Measurements from ENCODE around the gene HNRNPU. TPM values are rescaled to one million over a fixed set of nuclear protein-coding genes. Genes with fewer than 3 reads are reported as not detected.
A peak's percentile ranks its signal among the peaks of the same experiment; 100 is the strongest.

HNRNPU gene
- total and polyA plus RNA-seq, 2 experiments from 2014 or later = 422 to 687 TPM

DNA sequence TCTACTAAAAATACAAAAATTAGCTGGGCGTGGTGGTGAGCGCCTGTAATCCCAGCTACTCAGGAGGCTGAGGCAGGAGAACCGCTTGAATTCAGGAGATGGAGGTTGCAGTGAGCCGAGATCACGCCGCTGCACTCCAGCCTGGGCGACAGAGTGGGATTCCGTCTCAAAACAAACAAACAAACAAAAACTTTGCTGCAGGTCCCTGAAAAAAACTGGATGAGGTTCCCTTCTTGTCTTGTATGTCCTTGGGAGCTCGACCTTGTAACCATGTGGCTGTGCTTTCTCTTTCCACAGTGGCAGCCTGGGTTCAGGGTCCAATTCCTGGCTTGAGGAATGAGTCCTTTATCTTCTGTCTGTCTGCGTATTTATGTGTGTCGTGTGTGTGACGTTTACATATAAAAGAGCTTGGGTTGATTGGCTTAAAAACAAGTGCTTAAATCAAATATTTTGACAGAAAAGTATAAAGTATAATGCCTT lies 46.9 kb downstream of the HNRNPU start:
- Histone ChIP-seq H3F3A (replicated peaks; ENCODE audit: low read depth) (0 out of 2 replicates have a peak, but pooled peaks cover 8% of the 10 kb centered on the region), H2AFZ (no peak overlapping the region), H3K27me3 (ENCODE audit: insufficient read depth) (no peaks in the 10 kb centered on the region), H3K4me1 (ENCODE audit: insufficient read depth) (peaks cover 33% of the 10 kb centered on the region), H3K9me2 (ENCODE audit: insufficient read depth) (no peaks in the 10 kb centered on the region), H3K27ac (ENCODE audit: low read depth) (peak overlapping the region; percentile 94), H3K36me3 (ENCODE audit: insufficient read depth) (0 out of 2 replicates have a peak, but pooled peaks cover 4% of the 10 kb centered on the region), H3K79me2 (replicated peaks; ENCODE audit: insufficient read depth) (peaks cover 63% of the 10 kb centered on the region), H4K20me1 (replicated peaks; ENCODE audit: insufficient read depth) (no peaks in the 10 kb centered on the region), H3K4me3 (peak overlapping the region; percentile 51), H3K4me2 (peak overlapping the region; percentile 76)
- peaks cover 18% of the 10 kb centered on the region for H3K27me3 Mint-ChIP-seq (ENCODE audit: insufficient read depth, low read depth, poor library complexity)
- peak overlapping the region; percentile 69 for H3K4me3 Mint-ChIP-seq
- peak overlapping the region; percentile 66; the same call in 1 of the 2 replicates for H3K27ac Mint-ChIP-seq
- H3K4me1 Mint-ChIP-seq = peaks cover 47% of the 10 kb centered on the region
- peaks cover 5% of the 10 kb centered on the region; the same call in 2 of the 3 replicates for H3K9me3 Mint-ChIP-seq
- ATAC-seq = no peak
- peaks cover 37% of the 10 kb centered on the region for H3K36me3 Mint-ChIP-seq (ENCODE audit: low read depth)
- DNase-seq (ENCODE audit: low spot score) = no peak
- TF ChIP-seq JUNB (IDR thresholded peaks at IDR 0.05; ENCODE audit: unreplicated experiment) = no peak
- no peak for TF ChIP-seq ZNF331 (CRISPR knock-in tag; IDR thresholded peaks at IDR 0.05; ENCODE audit: low read depth)
- TF ChIP-seq, protein P1, sequence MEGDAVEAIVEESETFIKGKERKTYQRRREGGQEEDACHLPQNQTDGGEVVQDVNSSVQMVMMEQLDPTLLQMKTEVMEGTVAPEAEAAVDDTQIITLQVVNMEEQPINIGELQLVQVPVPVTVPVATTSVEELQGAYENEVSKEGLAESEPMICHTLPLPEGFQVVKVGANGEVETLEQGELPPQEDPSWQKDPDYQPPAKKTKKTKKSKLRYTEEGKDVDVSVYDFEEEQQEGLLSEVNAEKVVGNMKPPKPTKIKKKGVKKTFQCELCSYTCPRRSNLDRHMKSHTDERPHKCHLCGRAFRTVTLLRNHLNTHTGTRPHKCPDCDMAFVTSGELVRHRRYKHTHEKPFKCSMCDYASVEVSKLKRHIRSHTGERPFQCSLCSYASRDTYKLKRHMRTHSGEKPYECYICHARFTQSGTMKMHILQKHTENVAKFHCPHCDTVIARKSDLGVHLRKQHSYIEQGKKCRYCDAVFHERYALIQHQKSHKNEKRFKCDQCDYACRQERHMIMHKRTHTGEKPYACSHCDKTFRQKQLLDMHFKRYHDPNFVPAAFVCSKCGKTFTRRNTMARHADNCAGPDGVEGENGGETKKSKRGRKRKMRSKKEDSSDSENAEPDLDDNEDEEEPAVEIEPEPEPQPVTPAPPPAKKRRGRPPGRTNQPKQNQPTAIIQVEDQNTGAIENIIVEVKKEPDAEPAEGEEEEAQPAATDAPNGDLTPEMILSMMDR (conservative IDR thresholded peaks at IDR 0.05; ENCODE audit: low read depth in 2 of 2) = no peak
- no peak for TF ChIP-seq NANOG (IDR thresholded peaks at IDR 0.05; ENCODE audit: borderline replicate concordance)
- no peak for TF ChIP-seq POLR2AphosphoS5 (IDR thresholded peaks at IDR 0.05; ENCODE audit: low read depth)
- no peak for TF ChIP-seq CREB1 (CRISPR knock-in tag; IDR thresholded peaks at IDR 0.05; ENCODE audit: low read depth)
- TF ChIP-seq, protein P2, sequence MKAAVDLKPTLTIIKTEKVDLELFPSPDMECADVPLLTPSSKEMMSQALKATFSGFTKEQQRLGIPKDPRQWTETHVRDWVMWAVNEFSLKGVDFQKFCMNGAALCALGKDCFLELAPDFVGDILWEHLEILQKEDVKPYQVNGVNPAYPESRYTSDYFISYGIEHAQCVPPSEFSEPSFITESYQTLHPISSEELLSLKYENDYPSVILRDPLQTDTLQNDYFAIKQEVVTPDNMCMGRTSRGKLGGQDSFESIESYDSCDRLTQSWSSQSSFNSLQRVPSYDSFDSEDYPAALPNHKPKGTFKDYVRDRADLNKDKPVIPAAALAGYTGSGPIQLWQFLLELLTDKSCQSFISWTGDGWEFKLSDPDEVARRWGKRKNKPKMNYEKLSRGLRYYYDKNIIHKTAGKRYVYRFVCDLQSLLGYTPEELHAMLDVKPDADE (IDR thresholded peaks at IDR 0.05) = no peak
- TF ChIP-seq, protein P3, sequence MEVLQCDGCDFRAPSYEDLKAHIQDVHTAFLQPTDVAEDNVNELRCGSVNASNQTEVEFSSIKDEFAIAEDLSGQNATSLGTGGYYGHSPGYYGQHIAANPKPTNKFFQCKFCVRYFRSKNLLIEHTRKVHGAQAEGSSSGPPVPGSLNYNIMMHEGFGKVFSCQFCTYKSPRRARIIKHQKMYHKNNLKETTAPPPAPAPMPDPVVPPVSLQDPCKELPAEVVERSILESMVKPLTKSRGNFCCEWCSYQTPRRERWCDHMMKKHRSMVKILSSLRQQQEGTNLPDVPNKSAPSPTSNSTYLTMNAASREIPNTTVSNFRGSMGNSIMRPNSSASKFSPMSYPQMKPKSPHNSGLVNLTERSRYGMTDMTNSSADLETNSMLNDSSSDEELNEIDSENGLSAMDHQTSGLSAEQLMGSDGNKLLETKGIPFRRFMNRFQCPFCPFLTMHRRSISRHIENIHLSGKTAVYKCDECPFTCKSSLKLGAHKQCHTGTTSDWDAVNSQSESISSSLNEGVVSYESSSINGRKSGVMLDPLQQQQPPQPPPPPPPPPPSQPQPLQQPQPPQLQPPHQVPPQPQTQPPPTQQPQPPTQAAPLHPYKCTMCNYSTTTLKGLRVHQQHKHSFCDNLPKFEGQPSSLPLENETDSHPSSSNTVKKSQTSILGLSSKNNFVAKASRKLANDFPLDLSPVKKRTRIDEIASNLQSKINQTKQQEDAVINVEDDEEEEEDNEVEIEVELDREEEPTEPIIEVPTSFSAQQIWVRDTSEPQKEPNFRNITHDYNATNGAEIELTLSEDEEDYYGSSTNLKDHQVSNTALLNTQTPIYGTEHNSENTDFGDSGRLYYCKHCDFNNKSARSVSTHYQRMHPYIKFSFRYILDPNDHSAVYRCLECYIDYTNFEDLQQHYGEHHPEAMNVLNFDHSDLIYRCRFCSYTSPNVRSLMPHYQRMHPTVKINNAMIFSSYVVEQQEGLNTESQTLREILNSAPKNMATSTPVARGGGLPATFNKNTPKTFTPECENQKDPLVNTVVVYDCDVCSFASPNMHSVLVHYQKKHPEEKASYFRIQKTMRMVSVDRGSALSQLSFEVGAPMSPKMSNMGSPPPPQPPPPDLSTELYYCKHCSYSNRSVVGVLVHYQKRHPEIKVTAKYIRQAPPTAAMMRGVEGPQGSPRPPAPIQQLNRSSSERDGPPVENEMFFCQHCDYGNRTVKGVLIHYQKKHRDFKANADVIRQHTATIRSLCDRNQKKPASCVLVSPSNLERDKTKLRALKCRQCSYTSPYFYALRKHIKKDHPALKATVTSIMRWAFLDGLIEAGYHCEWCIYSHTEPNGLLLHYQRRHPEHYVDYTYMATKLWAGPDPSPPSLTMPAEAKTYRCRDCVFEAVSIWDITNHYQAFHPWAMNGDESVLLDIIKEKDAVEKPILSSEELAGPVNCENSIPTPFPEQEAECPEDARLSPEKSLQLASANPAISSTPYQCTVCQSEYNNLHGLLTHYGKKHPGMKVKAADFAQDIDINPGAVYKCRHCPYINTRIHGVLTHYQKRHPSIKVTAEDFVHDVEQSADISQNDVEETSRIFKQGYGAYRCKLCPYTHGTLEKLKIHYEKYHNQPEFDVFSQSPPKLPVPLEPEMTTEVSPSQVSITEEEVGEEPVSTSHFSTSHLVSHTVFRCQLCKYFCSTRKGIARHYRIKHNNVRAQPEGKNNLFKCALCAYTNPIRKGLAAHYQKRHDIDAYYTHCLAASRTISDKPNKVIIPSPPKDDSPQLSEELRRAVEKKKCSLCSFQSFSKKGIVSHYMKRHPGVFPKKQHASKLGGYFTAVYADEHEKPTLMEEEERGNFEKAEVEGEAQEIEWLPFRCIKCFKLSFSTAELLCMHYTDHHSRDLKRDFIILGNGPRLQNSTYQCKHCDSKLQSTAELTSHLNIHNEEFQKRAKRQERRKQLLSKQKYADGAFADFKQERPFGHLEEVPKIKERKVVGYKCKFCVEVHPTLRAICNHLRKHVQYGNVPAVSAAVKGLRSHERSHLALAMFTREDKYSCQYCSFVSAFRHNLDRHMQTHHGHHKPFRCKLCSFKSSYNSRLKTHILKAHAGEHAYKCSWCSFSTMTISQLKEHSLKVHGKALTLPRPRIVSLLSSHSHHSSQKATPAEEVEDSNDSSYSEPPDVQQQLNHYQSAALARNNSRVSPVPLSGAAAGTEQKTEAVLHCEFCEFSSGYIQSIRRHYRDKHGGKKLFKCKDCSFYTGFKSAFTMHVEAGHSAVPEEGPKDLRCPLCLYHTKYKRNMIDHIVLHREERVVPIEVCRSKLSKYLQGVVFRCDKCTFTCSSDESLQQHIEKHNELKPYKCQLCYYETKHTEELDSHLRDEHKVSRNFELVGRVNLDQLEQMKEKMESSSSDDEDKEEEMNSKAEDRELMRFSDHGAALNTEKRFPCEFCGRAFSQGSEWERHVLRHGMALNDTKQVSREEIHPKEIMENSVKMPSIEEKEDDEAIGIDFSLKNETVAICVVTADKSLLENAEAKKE (CRISPR knock-in tag; IDR thresholded peaks at IDR 0.05) = no peak
- TF ChIP-seq, protein P4, sequence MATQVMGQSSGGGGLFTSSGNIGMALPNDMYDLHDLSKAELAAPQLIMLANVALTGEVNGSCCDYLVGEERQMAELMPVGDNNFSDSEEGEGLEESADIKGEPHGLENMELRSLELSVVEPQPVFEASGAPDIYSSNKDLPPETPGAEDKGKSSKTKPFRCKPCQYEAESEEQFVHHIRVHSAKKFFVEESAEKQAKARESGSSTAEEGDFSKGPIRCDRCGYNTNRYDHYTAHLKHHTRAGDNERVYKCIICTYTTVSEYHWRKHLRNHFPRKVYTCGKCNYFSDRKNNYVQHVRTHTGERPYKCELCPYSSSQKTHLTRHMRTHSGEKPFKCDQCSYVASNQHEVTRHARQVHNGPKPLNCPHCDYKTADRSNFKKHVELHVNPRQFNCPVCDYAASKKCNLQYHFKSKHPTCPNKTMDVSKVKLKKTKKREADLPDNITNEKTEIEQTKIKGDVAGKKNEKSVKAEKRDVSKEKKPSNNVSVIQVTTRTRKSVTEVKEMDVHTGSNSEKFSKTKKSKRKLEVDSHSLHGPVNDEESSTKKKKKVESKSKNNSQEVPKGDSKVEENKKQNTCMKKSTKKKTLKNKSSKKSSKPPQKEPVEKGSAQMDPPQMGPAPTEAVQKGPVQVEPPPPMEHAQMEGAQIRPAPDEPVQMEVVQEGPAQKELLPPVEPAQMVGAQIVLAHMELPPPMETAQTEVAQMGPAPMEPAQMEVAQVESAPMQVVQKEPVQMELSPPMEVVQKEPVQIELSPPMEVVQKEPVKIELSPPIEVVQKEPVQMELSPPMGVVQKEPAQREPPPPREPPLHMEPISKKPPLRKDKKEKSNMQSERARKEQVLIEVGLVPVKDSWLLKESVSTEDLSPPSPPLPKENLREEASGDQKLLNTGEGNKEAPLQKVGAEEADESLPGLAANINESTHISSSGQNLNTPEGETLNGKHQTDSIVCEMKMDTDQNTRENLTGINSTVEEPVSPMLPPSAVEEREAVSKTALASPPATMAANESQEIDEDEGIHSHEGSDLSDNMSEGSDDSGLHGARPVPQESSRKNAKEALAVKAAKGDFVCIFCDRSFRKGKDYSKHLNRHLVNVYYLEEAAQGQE (IDR thresholded peaks at IDR 0.05; ENCODE audit: unreplicated experiment) = no peak
- TF ChIP-seq EZH2phosphoT487 (IDR thresholded peaks at IDR 0.05; ENCODE audit: unreplicated experiment) = no peak
- TF ChIP-seq EZH2 (IDR thresholded peaks at IDR 0.05; ENCODE audit: low read depth, unreplicated experiment) = no peak
- no peak for TF ChIP-seq ZNF114 (CRISPR knock-in tag; IDR thresholded peaks at IDR 0.05)
- TF ChIP-seq STAT1 (IDR thresholded peaks at IDR 0.05; ENCODE audit: unreplicated experiment) = no peak

All from GM23338 (cell line).